IPS DF 19.7 (cell line): ENCODE measurements around the gene CELA2A.
"Not testable (repeated sequence)": the region's sequence is repeated elsewhere in the genome, so short reads cannot be mapped to it uniquely, and the experiment has no call there.

Source experiments
- DNase-seq: peaks from one replicate; pipeline ENCODE4 v3.0.0-alpha.2; 2013; ENCODE audit warnings: low read depth, low spot score

The CELA2A gene

DNA sequence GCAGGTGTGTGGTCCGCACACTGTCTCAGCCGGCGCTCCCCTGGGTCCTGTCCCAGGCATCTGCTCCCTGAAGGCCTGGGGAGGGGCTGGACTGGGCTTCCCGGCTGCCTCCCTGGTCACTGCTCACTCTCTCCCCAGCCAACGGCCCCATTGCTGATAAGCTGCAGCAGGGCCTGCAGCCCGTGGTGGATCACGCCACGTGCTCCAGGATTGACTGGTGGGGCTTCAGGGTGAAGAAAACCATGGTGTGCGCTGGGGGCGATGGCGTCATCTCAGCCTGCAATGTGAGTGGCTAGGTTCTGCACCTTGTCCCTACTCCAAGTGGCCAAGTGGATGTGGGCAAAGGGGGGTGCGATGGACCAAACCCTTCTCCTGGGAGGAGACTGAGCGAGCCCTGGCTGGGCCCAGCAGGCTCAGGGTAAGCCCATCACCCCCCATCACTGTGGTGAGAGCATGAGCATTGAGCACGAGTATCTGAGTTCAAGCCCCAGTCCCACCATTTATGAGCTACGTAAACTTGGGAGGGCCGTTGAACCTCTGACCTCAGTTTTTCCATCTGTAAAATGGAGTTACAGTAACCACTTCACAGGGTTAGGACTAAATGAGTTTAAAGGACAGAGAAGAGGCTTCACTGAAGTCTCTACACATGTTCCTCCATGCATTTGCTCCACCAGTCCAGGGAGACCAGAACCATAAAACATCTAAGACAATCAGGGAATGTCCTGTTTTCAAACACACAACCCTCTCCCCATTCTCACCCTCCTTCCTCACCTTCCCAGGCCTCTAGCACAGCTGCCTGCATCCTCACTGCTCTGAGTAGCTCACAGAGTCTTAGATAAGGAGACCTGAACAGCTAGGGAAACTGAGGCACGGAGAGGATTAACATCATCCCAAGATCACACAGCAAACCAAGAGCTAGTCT lies 11.8 kb upstream of the CELA2A start:
- DNase-seq, result no peak

DNA sequence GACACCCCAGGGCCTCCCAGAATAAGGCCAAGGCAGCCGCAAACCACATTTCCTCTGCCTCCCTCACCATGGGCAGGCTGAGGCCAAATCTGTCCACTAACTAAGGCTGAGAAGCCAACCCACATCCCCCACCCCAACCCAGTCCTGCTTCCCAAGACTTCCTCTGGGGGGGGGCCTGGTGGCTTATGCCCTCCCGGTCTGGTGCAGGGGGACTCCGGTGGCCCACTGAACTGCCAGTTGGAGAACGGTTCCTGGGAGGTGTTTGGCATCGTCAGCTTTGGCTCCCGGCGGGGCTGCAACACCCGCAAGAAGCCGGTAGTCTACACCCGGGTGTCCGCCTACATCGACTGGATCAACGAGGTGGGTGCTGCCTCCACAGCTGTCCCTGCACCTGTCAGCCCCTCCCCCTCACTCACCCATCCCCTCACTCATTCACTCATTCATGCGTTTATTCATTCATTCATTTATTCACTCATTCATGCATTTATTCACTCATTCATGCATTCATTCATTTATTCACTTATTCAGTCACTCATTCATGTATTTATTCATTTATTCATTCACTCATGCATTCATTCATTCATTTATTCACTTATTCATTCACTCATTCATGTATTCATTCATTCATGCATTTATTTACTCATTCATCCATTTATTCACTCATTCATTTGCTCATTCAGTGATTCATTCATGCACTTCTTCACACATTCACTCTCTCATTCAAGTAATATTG lies 11.0 kb upstream of the CELA2A start:
- no peak for DNase-seq

DNA sequence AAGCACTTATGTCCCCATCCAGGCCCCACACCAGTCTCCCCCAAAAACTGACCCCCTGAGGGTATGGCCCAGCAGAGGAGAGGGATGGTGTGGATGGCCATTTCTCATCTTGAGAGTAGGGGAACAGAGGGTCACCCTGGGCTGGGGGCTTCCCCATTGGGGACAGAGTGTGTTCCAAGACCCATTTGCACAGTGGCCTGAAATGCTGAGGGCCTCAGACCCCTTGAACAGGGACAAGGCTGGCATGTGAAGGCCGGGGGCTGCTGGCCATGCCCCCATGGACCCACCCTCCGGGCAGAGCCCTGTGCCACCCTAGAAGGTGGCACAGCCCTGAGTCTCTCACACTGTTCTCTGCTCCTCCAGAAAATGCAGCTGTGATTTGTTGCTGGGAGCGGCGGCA lies 10.3 kb upstream of the CELA2A start:
- no peak for DNase-seq

- DNase-seq, result no peak
These were observed 7.6 kb upstream of the CELA2A start for GRCh38 chr1:15448877-15449462.

- no peak for DNase-seq
These were observed 7.0 kb upstream of the CELA2A start for GRCh38 chr1:15449567-15449966.

GRCh38 chr1:15451014-15451722 lies 5.4 kb upstream of the CELA2A start:
- no peak for DNase-seq

- DNase-seq, result no peak
These were observed 4.3 kb upstream of the CELA2A start for GRCh38 chr1:15452216-15452615.

- DNase-seq, result no peak
These were observed 3.5 kb upstream of the CELA2A start for GRCh38 chr1:15452866-15453571.

DNA sequence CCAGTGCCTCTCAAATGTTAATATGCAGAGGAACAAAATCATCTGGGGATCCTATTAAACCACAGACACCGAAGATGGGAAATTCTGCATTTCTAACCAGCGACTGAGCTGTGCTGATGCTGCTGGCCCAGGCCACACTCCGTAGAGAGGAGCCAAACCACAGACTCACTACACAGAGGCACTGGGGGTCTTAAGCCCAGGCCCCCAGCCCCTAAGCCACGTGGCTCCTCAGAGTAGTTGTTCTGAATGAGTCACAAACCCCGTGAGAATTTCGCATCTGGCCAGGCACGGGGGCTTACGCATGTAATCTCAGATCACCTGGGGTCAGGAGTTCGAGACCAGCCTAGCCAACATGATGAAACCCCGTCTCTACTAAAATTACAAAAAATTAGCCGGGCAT lies 2.8 kb upstream of the CELA2A start:
- DNase-seq, result no peak

DNA sequence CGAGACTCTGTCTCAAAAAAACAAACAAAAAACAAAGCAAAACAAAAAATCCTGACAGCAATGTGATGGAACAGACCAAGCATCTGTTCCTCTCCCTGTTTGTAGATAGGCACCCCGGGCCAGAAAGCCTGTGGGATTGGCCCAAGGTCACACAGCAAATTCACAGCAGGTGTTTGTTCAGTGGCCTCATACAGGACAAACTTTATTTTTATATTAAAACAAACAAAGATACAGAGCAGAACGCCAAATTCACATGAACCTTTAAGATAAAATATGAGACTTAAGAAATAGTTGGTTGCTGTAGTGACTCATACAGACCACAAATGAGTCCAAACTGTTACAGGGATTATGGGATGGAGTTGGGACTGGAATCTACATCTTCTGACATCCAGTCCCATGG lies 2.3 kb upstream of the CELA2A start:
- no peak for DNase-seq

- DNase-seq, result no peak
These were observed 1.0 kb upstream of the CELA2A start for GRCh38 chr1:15455522-15455921.

GRCh38 chr1:15457585-15457984 lies 1.1 kb downstream of the CELA2A start:
- no peak for DNase-seq

DNA sequence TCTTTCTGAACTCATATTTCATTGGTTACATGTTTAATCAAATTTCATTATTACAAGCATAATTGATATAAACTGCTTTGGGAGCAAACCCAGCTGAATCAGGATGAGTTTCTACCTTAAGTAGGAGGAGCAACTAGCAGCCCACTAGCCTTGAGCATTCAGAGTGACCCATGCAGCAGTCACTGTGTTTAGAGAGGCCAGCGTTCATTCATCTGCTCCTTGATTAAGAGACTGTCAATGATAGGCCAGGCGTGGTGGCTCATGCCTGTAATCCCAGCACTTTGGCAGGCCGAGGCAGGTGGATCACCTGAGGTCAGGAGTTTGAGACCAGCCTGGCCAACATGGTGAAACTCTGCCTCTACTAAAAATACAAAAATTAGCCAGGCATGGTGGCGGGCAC lies 1.9 kb downstream of the CELA2A start:
- not testable (repeated sequence) for DNase-seq

DNA sequence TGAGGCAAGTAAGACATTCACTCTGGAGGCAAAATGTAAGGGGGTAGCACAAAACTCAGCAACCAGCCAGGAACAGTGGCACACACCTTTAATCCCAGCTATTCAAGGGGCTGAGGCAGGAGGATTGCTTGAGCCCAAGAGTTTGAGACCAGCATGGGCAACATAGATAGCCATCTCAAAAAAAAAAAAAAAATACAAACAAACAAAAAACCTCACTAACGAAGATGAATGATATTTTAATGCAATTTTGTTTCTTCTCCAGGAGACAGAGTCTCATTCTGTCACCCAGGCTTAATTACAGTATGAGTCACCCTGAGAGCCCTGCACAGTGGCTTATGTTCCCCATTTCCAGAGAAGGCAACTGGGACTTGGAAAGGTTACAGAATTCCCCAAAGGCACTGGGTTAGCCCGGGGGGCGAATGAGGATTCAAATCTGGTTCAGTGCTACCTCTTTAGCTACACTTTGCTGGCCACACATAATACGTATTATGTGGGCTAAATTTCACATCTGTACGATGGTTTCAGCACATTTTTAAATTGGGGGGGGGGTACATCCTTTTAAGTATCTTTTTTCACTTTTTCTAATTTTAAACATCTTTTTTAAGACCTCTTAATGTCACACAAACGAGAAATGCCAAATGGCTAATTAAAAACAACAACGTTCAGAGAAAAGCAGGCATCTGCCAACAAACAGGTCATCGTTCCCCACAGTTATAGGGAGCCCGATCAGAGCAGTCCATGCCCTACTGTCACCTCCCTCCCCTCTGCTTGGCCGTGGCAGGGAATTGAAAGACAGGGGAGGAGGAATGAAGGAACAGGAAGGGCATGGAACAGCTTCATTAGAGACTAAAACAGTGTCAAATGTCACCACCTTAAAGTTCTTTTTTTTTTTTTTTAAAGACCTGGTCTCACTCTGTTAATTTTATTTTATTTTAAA lies 3.5 kb downstream of the CELA2A start:
- DNase-seq, result no peak

- no peak for DNase-seq
These were observed 4.2 kb downstream of the CELA2A start for GRCh38 chr1:15460708-15461095.

GRCh38 chr1:15463064-15463800 lies 6.7 kb downstream of the CELA2A start:
- not testable (repeated sequence) for DNase-seq

- not testable (repeated sequence) for DNase-seq
These were observed 7.4 kb downstream of the CELA2A start for GRCh38 chr1:15463926-15464322.

GRCh38 chr1:15465674-15466073 lies 9.1 kb downstream of the CELA2A start:
- no peak for DNase-seq

DNA sequence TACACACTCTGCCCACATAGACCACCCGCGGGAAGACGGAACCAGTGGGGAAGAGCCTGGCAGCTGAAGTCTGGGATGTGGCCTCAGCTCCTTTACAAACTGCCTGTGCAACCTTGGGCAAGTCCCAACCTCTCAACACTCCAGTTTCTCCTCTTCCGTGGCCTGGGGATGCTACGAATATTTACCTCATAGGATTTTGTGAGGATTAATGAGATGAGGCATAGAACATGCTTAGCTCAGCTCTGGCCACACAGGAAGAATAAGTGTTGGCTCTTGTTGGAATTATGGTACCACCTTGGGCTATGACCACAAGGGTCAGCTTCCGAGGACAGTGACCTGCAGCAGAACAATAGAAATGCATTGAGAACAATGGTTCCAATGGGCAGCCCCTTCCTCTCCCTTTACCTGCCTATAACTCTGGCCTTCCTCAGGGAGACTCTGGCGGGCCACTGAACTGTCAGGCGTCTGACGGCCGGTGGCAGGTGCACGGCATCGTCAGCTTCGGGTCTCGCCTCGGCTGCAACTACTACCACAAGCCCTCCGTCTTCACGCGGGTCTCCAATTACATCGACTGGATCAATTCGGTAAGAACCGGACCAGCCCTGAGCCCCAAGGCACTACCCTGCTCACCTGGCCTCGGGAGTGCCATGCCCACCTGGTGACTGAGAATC lies 10.6 kb downstream of the CELA2A start:
- DNase-seq, result not testable (repeated sequence)
